ENCODE results near the gene TRAPPC14. TPM values are rescaled to one million over a fixed set of nuclear protein-coding genes. Genes with fewer than 3 reads are reported as not detected.

TRAPPC14 gene
- total RNA-seq, 1 donor = 8.0 TPM

GRCh38 chr7:100157069-100157333 lies 1.5 kb downstream of the TRAPPC14 start:
- Histone ChIP-seq H3K4me2 (ENCODE audit: insufficient read depth, low read length) (peak overlapping the region; percentile 77), H3K36me3 (ENCODE audit: insufficient read depth, low read length) (peaks cover 37% of the 10 kb centered on the region), H4K20me1 (ENCODE audit: insufficient read depth, low read length) (peaks cover 28% of the 10 kb centered on the region), H2AFZ (ENCODE audit: low read length) (no peak overlapping the region), H3K27me3 (ENCODE audit: insufficient read depth, low read length) (no peaks in the 10 kb centered on the region), H3K27ac (ENCODE audit: low read depth, low read length) (peak overlapping the region; percentile 24), H3K79me2 (ENCODE audit: insufficient read depth, low read length) (peaks cover 44% of the 10 kb centered on the region), H3K4me3 (ENCODE audit: insufficient read depth, low read length) (peak overlapping the region; percentile 92), H3K9me3 (ENCODE audit: low read depth, low read length) (no peaks in the 10 kb centered on the region), H3K4me1 (ENCODE audit: insufficient read depth, low read length) (peaks cover 17% of the 10 kb centered on the region)
- no peak for TF ChIP-seq CTCF (IDR thresholded peaks at IDR 0.05; ENCODE audit: extremely low read depth, low read depth, low read length)
- DNase-seq (ENCODE audit: insufficient read length, low spot score, missing footprints) = no peak

GRCh38 chr7:100156331-100157068 lies 2.0 kb downstream of the TRAPPC14 start:
- peak overlapping the region; percentile 77 for H3K4me2 ChIP-seq (ENCODE audit: insufficient read depth, low read length)
- DNase-seq (ENCODE audit: insufficient read length, low spot score, missing footprints) = peak; percentile 65
- no peaks in the 10 kb centered on the region for H3K9me3 ChIP-seq (ENCODE audit: low read depth, low read length)
- no peak overlapping the region for H3K27ac ChIP-seq (ENCODE audit: low read depth, low read length)
- H3K36me3 ChIP-seq (ENCODE audit: insufficient read depth, low read length) = peaks cover 37% of the 10 kb centered on the region
- H4K20me1 ChIP-seq (ENCODE audit: insufficient read depth, low read length) = peaks cover 28% of the 10 kb centered on the region
- H3K4me1 ChIP-seq (ENCODE audit: insufficient read depth, low read length) = peaks cover 17% of the 10 kb centered on the region
- no peak for TF ChIP-seq CTCF (IDR thresholded peaks at IDR 0.05; ENCODE audit: extremely low read depth, low read depth, low read length)
- H3K79me2 ChIP-seq (ENCODE audit: insufficient read depth, low read length) = peaks cover 46% of the 10 kb centered on the region
- no peak overlapping the region for H2AFZ ChIP-seq (ENCODE audit: low read length)
- no peaks in the 10 kb centered on the region for H3K27me3 ChIP-seq (ENCODE audit: insufficient read depth, low read length)
- H3K4me3 ChIP-seq (ENCODE audit: insufficient read depth, low read length) = no peak overlapping the region

DNA sequence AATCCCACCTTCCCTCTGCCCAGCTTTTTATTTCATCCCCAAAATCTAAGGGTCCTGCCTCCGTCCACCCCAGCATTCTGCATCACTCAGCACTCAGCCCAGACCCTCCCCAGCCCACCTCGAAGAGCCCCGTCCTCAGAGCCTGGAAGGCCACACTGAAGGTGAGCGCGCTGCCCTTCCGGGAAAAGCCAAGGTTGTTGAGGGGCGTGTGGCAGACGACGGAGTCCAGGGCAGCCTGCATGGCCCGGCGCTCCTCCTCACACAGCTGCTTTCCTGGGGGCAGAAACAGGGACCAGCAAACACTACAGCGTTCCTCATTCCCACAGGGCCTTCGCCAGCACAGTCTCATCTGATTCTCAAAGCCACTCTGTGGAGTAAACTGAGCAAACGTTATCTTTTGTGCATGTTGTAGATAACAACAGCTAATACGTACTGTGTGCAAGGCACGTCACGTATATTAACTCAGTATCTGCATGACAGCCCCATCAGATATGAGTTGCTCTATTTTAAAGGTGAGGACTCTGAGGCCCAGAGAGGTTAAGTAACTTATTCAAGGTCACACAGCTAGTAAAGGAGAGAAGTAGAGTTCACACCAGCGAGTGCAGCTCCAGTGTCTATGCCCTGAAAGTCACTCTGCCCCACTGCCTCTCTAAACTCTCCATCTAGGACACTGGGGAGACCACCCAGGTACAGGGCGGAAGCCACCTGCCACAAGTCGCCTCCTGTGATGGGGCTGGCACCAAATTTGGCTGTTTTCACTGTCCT lies 2.8 kb downstream of the TRAPPC14 start:
- H2AFZ ChIP-seq (ENCODE audit: low read length) = no peak overlapping the region
- no peak overlapping the region for H3K27ac ChIP-seq (ENCODE audit: low read depth, low read length)
- peaks cover 28% of the 10 kb centered on the region for H4K20me1 ChIP-seq (ENCODE audit: insufficient read depth, low read length)
- no peaks in the 10 kb centered on the region for H3K9me3 ChIP-seq (ENCODE audit: low read depth, low read length)
- no peak overlapping the region for H3K4me3 ChIP-seq (ENCODE audit: insufficient read depth, low read length)
- TF ChIP-seq CTCF (IDR thresholded peaks at IDR 0.05; ENCODE audit: extremely low read depth, low read depth, low read length) = no peak
- no peaks in the 10 kb centered on the region for H3K27me3 ChIP-seq (ENCODE audit: insufficient read depth, low read length)
- DNase-seq (ENCODE audit: insufficient read length, low spot score, missing footprints) = peak; percentile 66
- peaks cover 37% of the 10 kb centered on the region for H3K36me3 ChIP-seq (ENCODE audit: insufficient read depth, low read length)
- H3K4me1 ChIP-seq (ENCODE audit: insufficient read depth, low read length) = peaks cover 17% of the 10 kb centered on the region
- H3K79me2 ChIP-seq (ENCODE audit: insufficient read depth, low read length) = peaks cover 50% of the 10 kb centered on the region
- H3K4me2 ChIP-seq (ENCODE audit: insufficient read depth, low read length) = no peak overlapping the region

Measured in osteoblast (primary cell).